Esophagus squamous epithelium (tissue), 5 donors: Measurements from ENCODE around the gene SH3PXD2A. TPM values are rescaled to one million over a fixed set of nuclear protein-coding genes. Genes with fewer than 3 reads are reported as not detected.

ENCODE experiments used
- DNase-seq: peaks from one replicate; lab custom pipeline; 2025; lab: John Stamatoyannopoulos, UW
- H3K27ac ChIP-seq, 4 donors: fragments of 200-600 bp; sonication (generic); one replicate each; pipeline ENCODE4 v1.5.1; 2016 to 2019; ENCODE audit warnings: mild to moderate bottlenecking in 1 of 4
- H3K27me3 ChIP-seq, 4 donors: fragments of 200-600 bp; sonication (generic); 1 replicate in 3 of 4; 2 replicates in 1 of 4; pipeline versions ENCODE4 v1.5.1 to v1.6.0; 2017 to 2021; ENCODE audit warnings: antibody characterized with exemption in 1 of 4
- H3K36me3 ChIP-seq, 3 donors: fragments of 200-600 bp; sonication (generic); one replicate each; pipeline ENCODE4 v1.5.1; 2016 to 2019
- H3K4me1 ChIP-seq, 3 donors: fragments of 200-600 bp; sonication (generic); one replicate each; pipeline ENCODE4 v1.5.1; 2017 to 2019
- H3K4me3 ChIP-seq, 4 donors: fragments of 200-600 bp; sonication (generic); 1 replicate in 3 of 4; 2 replicates in 1 of 4; pipeline ENCODE4 v1.5.1; 2016 to 2019; ENCODE audit warnings: mild to moderate bottlenecking in 2 of 4, moderate library complexity in 1 of 4
- H3K9me3 ChIP-seq, 3 donors: fragments of 200-600 bp; sonication (generic); one replicate each; pipeline ENCODE4 v1.5.1; 2016 to 2019
- CTCF ChIP-seq, 6 experiments: fragments of 450-650 bp in 4 of 6; fragments of 200-600 bp in 2 of 6; sonication (generic) in 2 of 6; IDR thresholded peaks; one replicate each; pipeline ENCODE4 v1.5.1; 2016 to 2019; ENCODE audit warnings: antibody characterized with exemption in 6 of 6, mild to moderate bottlenecking in 4 of 6, moderate library complexity in 4 of 6
- POLR2A ChIP-seq, 4 donors: fragments of 450-650 bp; IDR thresholded peaks; one replicate each; pipeline ENCODE4 v1.6.1; 2017; ENCODE audit warnings: antibody characterized with exemption in 4 of 4, mild to moderate bottlenecking in 4 of 4, moderate library complexity in 3 of 4
- WGBS, 2 donors: methylation state at CpG; one replicate each; pipeline ENCODE4 v1.1.5; 2018; 5-methylcytosine and 5-hydroxymethylcytosine counted together
- intact Hi-C: fragments of 100-400 bp; cut with DNase I; formaldehyde crosslinking; loops from one replicate; pipeline ENCODE4 v1.15.0; 2022
- total RNA-seq, 4 donors: library from RNA; depleted of rRNA; stranded (reverse); fragments of >200 nt; gene quantifications; one replicate each; pipeline ENCODE4 v1.1.0, GENCODE V29; 2016
- donor health status: DM: yes; HTN: yes; CAD: no.

SH3PXD2A gene
- total RNA-seq, 4 donors from 2014 or later, result 25.1 to 57.8 (median 42.7) TPM

GRCh38 chr10:103839519-103839871, 15.9 kb downstream of the SH3PXD2A start:
- H3K4me3 ChIP-seq, result no peak overlapping the region
- intact Hi-C loops, result no loop called here
- no peaks in the 10 kb centered on the region for H3K9me3 ChIP-seq
- 20 to 70% methylated on average over 1 to 2 of the region's 9 CpGs for WGBS, 2 donors
- H3K27me3 ChIP-seq, result no peaks in the 10 kb centered on the region
- H3K27ac ChIP-seq, result peak overlapping the region in 2 of 4 donors; percentile 37 to 40
- no peaks in the 10 kb centered on the region for H3K36me3 ChIP-seq
- TF ChIP-seq CTCF (IDR thresholded peaks at IDR 0.05) (no peak), POLR2A (IDR thresholded peaks at IDR 0.05) (no peak)
- H3K4me1 ChIP-seq, result peaks cover 27 to 93% (median 58%) of the 10 kb centered on the region in 3 donors
- DNase-seq, result no peak

DNA sequence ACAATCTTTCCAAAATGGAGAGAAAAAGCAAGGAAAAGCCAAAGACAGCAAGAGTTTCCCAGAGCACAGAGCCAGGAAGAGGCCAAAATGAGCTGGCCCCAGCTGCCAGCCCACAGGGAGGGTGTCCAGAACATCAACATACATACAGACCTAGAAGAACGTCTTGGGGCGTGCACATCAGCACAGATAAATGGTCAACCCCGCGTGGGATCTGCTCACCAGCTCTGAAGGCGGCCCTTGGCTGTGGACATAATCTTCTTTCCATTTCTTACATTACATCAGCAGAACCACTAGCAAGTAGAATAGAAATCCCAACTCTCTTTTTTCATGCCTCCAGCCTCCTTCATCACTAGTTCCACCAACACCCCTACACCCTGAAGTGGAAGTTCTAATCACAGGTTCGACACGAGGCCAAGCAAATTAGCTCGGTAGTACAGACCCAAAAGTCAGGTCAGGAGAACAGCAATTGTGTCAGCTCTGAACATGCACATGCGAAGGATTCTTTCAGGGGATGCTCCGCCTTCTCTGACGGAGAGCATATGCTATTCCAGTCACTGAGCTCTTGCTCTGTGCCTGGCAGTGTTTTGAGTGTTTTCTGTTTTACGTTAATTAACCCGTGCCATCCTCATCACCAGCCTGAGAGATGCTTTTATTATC, 16.4 kb downstream of the SH3PXD2A start:
- Histone ChIP-seq H3K4me3 (no peak overlapping the region), H3K27me3 (no peaks in the 10 kb centered on the region), H3K36me3 (no peaks in the 10 kb centered on the region), H3K9me3 (no peaks in the 10 kb centered on the region), H3K4me1 (peaks cover 32 to 93% (median 58%) of the 10 kb centered on the region in 3 donors), H3K27ac (peak overlapping the region in 1 of 4 donors; percentile 37)
- 55 to 65% methylated on average over 6 to 13 of the region's 13 CpGs for WGBS, 2 donors
- no peak for DNase-seq
- intact Hi-C loops, result no loop called here
- TF ChIP-seq CTCF (IDR thresholded peaks at IDR 0.05) (no peak), POLR2A (IDR thresholded peaks at IDR 0.05) (no peak)

GRCh38 chr10:103838070-103838395, 17.3 kb downstream of the SH3PXD2A start:
- no peaks in the 10 kb centered on the region for H3K9me3 ChIP-seq
- H3K27me3 ChIP-seq, result no peaks in the 10 kb centered on the region
- H3K27ac ChIP-seq, result no peak overlapping the region
- no peaks in the 10 kb centered on the region for H3K36me3 ChIP-seq
- WGBS, 2 donors, result 63% methylated on average over 3 to 4 of the region's 4 CpGs
- DNase-seq, result no peak
- intact Hi-C loops, result no loop called here
- H3K4me1 ChIP-seq, result peaks cover 33 to 90% (median 51%) of the 10 kb centered on the region in 3 donors
- no peak for TF ChIP-seq CTCF (IDR thresholded peaks at IDR 0.05)
- TF ChIP-seq POLR2A (IDR thresholded peaks at IDR 0.05), result no peak
- no peak overlapping the region for H3K4me3 ChIP-seq

DNA sequence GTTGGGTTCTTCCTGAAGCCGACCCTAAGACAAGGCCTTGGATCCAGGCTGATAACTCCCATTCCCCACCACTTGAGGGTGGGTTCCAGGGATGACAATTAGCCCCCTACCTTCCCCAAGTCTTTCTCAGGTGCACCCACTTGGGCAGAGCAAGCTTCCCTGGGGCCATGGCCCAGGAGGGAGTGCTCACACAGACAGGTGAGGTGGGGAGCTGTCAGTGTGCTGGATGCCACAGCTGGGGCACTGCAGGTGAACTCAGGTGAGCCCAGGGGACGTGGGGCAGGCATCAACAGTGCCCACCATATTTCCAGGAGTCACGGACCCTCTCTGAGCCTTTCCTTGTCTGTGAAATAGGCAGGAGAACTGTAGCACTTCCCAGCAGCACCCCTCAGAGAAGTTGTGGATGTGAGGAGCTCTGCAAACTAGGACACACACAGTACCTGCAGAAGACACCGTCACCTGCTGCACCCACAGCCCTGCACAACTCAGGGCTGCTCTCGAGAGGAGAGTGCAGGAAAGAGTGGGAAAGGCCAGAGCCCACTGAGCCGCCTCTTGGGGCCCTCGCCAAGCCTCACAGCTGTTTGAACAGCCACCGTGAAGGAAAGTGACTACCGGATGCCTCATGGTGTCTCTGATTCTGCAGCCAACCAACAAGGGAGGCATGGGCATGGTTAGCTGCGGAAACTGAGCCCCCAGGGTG, 17.9 kb downstream of the SH3PXD2A start:
- no peak for DNase-seq
- no peak for TF ChIP-seq POLR2A (IDR thresholded peaks at IDR 0.05)
- TF ChIP-seq CTCF (IDR thresholded peaks at IDR 0.05), result no peak
- WGBS, 2 donors, result 41 to 53% methylated on average over 4 to 9 of the region's 10 CpGs
- Histone ChIP-seq H3K27me3 (no peaks in the 10 kb centered on the region), H3K4me1 (peaks cover 33 to 85% (median 51%) of the 10 kb centered on the region in 3 donors), H3K4me3 (no peak overlapping the region), H3K9me3 (no peaks in the 10 kb centered on the region), H3K27ac (peak overlapping the region in 1 of 4 donors; percentile 13), H3K36me3 (no peaks in the 10 kb centered on the region)
- intact Hi-C loops, result no loop called here

DNA sequence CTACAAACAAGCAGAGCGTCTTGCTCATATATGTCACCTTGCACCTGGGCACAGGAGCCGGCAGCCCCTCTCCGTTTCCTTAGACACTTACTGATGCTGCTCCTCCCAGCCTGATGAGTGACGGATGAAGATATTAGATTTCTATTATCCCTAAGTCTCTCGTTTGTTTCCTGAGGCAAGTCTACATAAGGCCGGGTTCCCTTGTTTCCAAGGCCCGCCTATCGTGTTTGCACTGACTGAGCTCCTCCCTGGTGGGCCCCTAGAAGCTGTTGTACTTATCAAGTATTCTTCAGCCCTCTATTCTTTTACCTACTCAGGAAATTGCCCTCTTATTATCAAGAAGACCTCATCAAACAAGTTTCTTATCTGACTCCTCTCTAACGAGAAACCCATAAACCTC, 18.5 kb downstream of the SH3PXD2A start:
- Histone ChIP-seq H3K4me1 (peaks cover 33 to 85% (median 51%) of the 10 kb centered on the region in 3 donors), H3K9me3 (no peaks in the 10 kb centered on the region), H3K27ac (peak overlapping the region in 1 of 4 donors; percentile 13), H3K36me3 (no peaks in the 10 kb centered on the region), H3K27me3 (no peaks in the 10 kb centered on the region), H3K4me3 (no peak overlapping the region)
- TF ChIP-seq CTCF (IDR thresholded peaks at IDR 0.05), result no peak
- WGBS, 2 donors, result 37 to 67% methylated on average over 9 of the region's 9 CpGs
- intact Hi-C loops, result no loop called here
- no peak for DNase-seq
